Dermis microvascular lymphatic vessel endothelial cell (primary cell): ENCODE data around the gene ATP8B2. TPM values are rescaled to one million over a fixed set of nuclear protein-coding genes. Genes with fewer than 3 reads are reported as not detected.
"Not testable (repeated sequence)": the region's sequence is repeated elsewhere in the genome, so short reads cannot be mapped to it uniquely, and the experiment has no call there.

Experiments
- DNase-seq, 2 donors: peaks; one replicate each; pipeline versions ENCODE4 v3.0.0 to v3.0.0-alpha.2; 2010; ENCODE audit warnings: low read depth in 2 of 2
- total RNA-seq: library from RNA; depleted of rRNA; stranded (reverse); fragments of >200 nt; gene quantifications from 2 replicates; pipeline ENCODE4 v1.2.1, GENCODE V29; 2014

The ATP8B2 gene
- total RNA-seq, 1 donor from 2014 or later, result 53.3 TPM

GRCh38 chr1:154344977-154345837 is 19.9 kb downstream of the ATP8B2 start:
- DNase-seq, result peak in 1 of 2 donors; percentile 51

- DNase-seq, result no peak
These were observed 21.1 kb downstream of the ATP8B2 start for GRCh38 chr1:154346276-154346917.

GRCh38 chr1:154347961-154348360 is 22.6 kb downstream of the ATP8B2 start:
- no peak for DNase-seq

GRCh38 chr1:154348429-154349076 is 23.2 kb downstream of the ATP8B2 start:
- no peak for DNase-seq

- DNase-seq, result no peak
These were observed 23.8 kb downstream of the ATP8B2 start for GRCh38 chr1:154349121-154349520.

- no peak for DNase-seq
These were observed 25.1 kb downstream of the ATP8B2 start for GRCh38 chr1:154350383-154350782.

GRCh38 chr1:154351363-154352068 is 26.2 kb downstream of the ATP8B2 start:
- no peak for DNase-seq

- DNase-seq, result no peak
These were observed 26.9 kb downstream of the ATP8B2 start for GRCh38 chr1:154352245-154352580.

GRCh38 chr1:154352581-154353459 is 27.5 kb downstream of the ATP8B2 start:
- peak in 1 of 2 donors; percentile 37 for DNase-seq

- DNase-seq, result peak in 1 of 2 donors; percentile 52
These were observed 28.2 kb downstream of the ATP8B2 start for GRCh38 chr1:154353460-154353904.

GRCh38 chr1:154353966-154354365 is 28.6 kb downstream of the ATP8B2 start:
- no peak for DNase-seq

GRCh38 chr1:154358519-154358918 is 33.2 kb downstream of the ATP8B2 start:
- no peak for DNase-seq

- DNase-seq, result no peak
These were observed 35.0 kb downstream of the ATP8B2 start for GRCh38 chr1:154360288-154360687.

- DNase-seq, result not testable (repeated sequence)
These were observed 35.6 kb downstream of the ATP8B2 start for GRCh38 chr1:154360881-154361280.

- DNase-seq, result no peak
These were observed 36.0 kb downstream of the ATP8B2 start for GRCh38 chr1:154361357-154361756.

GRCh38 chr1:154371436-154371835 is 46.1 kb downstream of the ATP8B2 start:
- DNase-seq, result no peak

- not testable (repeated sequence) for DNase-seq
These were observed 48.5 kb downstream of the ATP8B2 start for GRCh38 chr1:154373777-154374357.

- DNase-seq, result no peak
These were observed 54.0 kb downstream of the ATP8B2 start for GRCh38 chr1:154379301-154379700.

GRCh38 chr1:154384650-154385489 is 59.5 kb downstream of the ATP8B2 start:
- no peak for DNase-seq
